OCI-LY7 (cell line): ENCODE results near the gene SMARCA2. TPM values are rescaled to one million over a fixed set of nuclear protein-coding genes. Genes with fewer than 3 reads are reported as not detected.

Experiments used
- BruUV-seq: library from RNA; stranded (reverse); fragments of 400-500 nt; replicated peaks from 2 replicates; lab custom pipeline; 2021; lab: Mats Ljungman, UMichigan
- CTCF ChIA-PET: fragments of 300-600 bp; sonication (Branson Sonifier 250); formaldehyde crosslinking; loops from one replicate; lab custom pipeline; 2022; ENCODE audit warnings: antibody characterized with exemption; ENCODE audit not compliant: unreplicated experiment; lab: Charles Lee
- POLR2A ChIA-PET: fragments of 300-600 bp; sonication (Branson Sonifier 250); formaldehyde crosslinking; loops from one replicate; lab custom pipeline; 2022; ENCODE audit warnings: antibody characterized with exemption; lab: Charles Lee
- DNase-seq: peaks from one replicate; pipeline ENCODE4 v3.0.0-alpha.2; 2015; ENCODE audit warnings: low spot score
- H2AFZ ChIP-seq: fragments of 200-600 bp; sonication (generic), shearing (Covaris generic); 2 replicates; pipeline ENCODE4 v1.6.1; 2014; ENCODE audit warnings: mild to moderate bottlenecking, antibody characterized with exemption, low read length, moderate library complexity
- H3K27ac ChIP-seq: fragments of 200-600 bp; sonication (generic); 2 replicates; pipeline ENCODE4 v1.5.1; 2014; ENCODE audit warnings: mixed run types, low read depth, mild to moderate bottlenecking, moderate library complexity, low read length, inconsistent platforms; ENCODE audit not compliant: poor library complexity, severe bottlenecking
- H3K36me3 ChIP-seq: fragments of 200-600 bp; sonication (generic); 2 replicates; pipeline ENCODE4 v1.6.1; 2014; ENCODE audit warnings: mild to moderate bottlenecking, antibody characterized with exemption, low read length, moderate library complexity, mixed read lengths; ENCODE audit not compliant: insufficient read depth
- H3K4me1 ChIP-seq: fragments of 200-600 bp; sonication (generic); 2 replicates; pipeline ENCODE4 v1.5.1; 2014; ENCODE audit warnings: mild to moderate bottlenecking, low read length; ENCODE audit not compliant: insufficient read depth, poor library complexity, severe bottlenecking
- H3K4me2 ChIP-seq: fragments of 200-600 bp; sonication (generic); 2 replicates; pipeline ENCODE4 v1.6.1; 2014; ENCODE audit warnings: mild to moderate bottlenecking, low read length
- H3K4me3 ChIP-seq: fragments of 200-600 bp; sonication (generic); 2 replicates; pipeline ENCODE4 v1.5.1; 2014; ENCODE audit warnings: mild to moderate bottlenecking, low read depth, low read length; ENCODE audit not compliant: poor library complexity, severe bottlenecking
- H3K79me2 ChIP-seq: fragments of 200-600 bp; sonication (generic); 2 replicates; pipeline ENCODE4 v1.6.1; 2016; ENCODE audit warnings: low read depth, mild to moderate bottlenecking, low read length, moderate library complexity, mixed read lengths; ENCODE audit not compliant: insufficient read depth
- H3K9me2 ChIP-seq: fragments of 200-600 bp; sonication (generic); 2 replicates; pipeline ENCODE4 v1.6.1; 2016; ENCODE audit warnings: mild to moderate bottlenecking, low read length, mixed read lengths; ENCODE audit not compliant: insufficient read depth
- H3K9me3 ChIP-seq: fragments of 200-600 bp; sonication (generic); 2 replicates; pipeline ENCODE4 v1.6.1; 2014; ENCODE audit warnings: mild to moderate bottlenecking, mixed run types, low read length, mixed read lengths
- H4K20me1 ChIP-seq: fragments of 200-600 bp; sonication (generic); 2 replicates; pipeline ENCODE4 v1.6.1; 2014; ENCODE audit warnings: mild to moderate bottlenecking, antibody characterized with exemption, low read length, moderate library complexity, mixed read lengths; ENCODE audit not compliant: insufficient read depth
- EZH2phosphoT487 ChIP-seq: fragments of 200-600 bp; sonication (generic); IDR thresholded peaks from 2 replicates; pipeline ENCODE4 v1.6.1; 2018; ENCODE audit warnings: low read depth, borderline replicate concordance, mild to moderate bottlenecking, mixed run types, antibody characterized with exemption, low read length, moderate library complexity, mixed read lengths
- intact Hi-C: fragments of 100-400 bp; cut with micrococcal nuclease; formaldehyde crosslinking; loops from one replicate; pipeline ENCODE4 v1.10.0; 2022; ENCODE audit not compliant: unreplicated experiment
- total RNA-seq, 2 experiments: library from RNA; depleted of rRNA in 1 of 2; stranded (reverse); fragments of >200 nt in 1 of 2; shearing (Covaris generic) in 1 of 2; gene quantifications; 2 replicates each; pipeline ENCODE4 v1.2.3, GENCODE V29; 2014 to 2022
- TF ChIP-seq, protein P1 (sequence below): fragments of 200-600 bp; sonication (generic); conservative IDR thresholded peaks from 2 replicates; pipeline ENCODE4 v1.5.1; 2014; ENCODE audit warnings: mild to moderate bottlenecking, antibody characterized with exemption, low read length, moderate library complexity, mixed read lengths

The SMARCA2 gene
- total RNA-seq, 2 experiments from 2014 or later: 54.8 to 80.6 TPM

DNA sequence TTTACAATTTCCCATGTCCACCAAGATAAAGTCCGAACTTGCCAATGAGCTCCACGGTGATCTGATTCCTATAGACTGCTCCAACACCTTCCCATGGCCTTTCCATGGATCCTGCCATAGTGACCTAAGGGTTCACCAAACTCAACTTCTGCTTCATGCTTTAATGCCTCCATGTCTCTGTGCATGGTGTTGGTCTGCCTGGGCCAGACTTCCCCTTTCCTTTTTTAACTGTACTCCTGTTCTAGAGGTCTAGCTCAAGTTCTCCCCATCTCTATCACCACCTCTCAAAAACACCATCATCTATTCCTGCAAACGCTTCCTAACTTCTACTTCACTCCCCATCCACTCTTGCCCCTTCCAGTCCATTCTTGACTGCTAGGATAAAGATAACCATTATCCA, 14.8 kb upstream of the SMARCA2 start:
- no peak for DNase-seq
- intact Hi-C loops: no loop called here
- H3K9me3 ChIP-seq: no peaks in the 10 kb centered on the region
- no peaks in the 10 kb centered on the region for H3K79me2 ChIP-seq
- no peak overlapping the region for H3K4me3 ChIP-seq
- no peak overlapping the region for H3K27ac ChIP-seq
- ChIA-PET CTCF (no interaction called here), POLR2A (no interaction called here)
- H4K20me1 ChIP-seq: no peaks in the 10 kb centered on the region
- no peaks in the 10 kb centered on the region for H3K9me2 ChIP-seq
- no TSS peak for BruUV-seq
- no peak overlapping the region for H3K4me2 ChIP-seq
- H3K4me1 ChIP-seq: no peaks in the 10 kb centered on the region
- no peaks in the 10 kb centered on the region for H3K36me3 ChIP-seq
- TF ChIP-seq, protein P1, sequence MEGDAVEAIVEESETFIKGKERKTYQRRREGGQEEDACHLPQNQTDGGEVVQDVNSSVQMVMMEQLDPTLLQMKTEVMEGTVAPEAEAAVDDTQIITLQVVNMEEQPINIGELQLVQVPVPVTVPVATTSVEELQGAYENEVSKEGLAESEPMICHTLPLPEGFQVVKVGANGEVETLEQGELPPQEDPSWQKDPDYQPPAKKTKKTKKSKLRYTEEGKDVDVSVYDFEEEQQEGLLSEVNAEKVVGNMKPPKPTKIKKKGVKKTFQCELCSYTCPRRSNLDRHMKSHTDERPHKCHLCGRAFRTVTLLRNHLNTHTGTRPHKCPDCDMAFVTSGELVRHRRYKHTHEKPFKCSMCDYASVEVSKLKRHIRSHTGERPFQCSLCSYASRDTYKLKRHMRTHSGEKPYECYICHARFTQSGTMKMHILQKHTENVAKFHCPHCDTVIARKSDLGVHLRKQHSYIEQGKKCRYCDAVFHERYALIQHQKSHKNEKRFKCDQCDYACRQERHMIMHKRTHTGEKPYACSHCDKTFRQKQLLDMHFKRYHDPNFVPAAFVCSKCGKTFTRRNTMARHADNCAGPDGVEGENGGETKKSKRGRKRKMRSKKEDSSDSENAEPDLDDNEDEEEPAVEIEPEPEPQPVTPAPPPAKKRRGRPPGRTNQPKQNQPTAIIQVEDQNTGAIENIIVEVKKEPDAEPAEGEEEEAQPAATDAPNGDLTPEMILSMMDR: no peak
- TF ChIP-seq EZH2phosphoT487: no peak
- no peak overlapping the region for H2AFZ ChIP-seq

DNA sequence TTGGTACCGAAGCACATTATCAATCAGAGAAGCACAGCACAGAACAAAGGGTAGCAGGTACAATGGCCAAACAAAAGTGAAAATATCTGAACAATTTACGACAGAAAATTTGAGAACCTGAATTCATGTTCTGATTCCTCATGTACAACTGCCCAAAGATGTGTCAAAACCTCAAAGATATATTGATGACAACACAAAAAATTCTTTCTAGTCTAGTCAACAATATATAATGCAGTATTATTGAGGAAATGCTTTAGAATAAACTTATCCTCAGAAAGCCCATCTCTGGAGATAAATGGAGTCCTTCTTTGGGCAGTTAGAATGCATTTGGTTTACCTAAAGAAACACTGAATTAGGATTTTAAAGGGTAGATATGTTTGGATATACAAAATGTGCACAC, 6.8 kb upstream of the SMARCA2 start:
- H3K9me3 ChIP-seq: no peaks in the 10 kb centered on the region
- H3K4me3 ChIP-seq: no peak overlapping the region
- no peak for DNase-seq
- H3K4me2 ChIP-seq: no peak overlapping the region
- H3K36me3 ChIP-seq: no peaks in the 10 kb centered on the region
- H3K79me2 ChIP-seq: no peaks in the 10 kb centered on the region
- no peaks in the 10 kb centered on the region for H3K4me1 ChIP-seq
- H3K9me2 ChIP-seq: no peaks in the 10 kb centered on the region
- H2AFZ ChIP-seq: no peak overlapping the region
- no peak overlapping the region for H3K27ac ChIP-seq
- H4K20me1 ChIP-seq: no peaks in the 10 kb centered on the region
- intact Hi-C loops: no loop called here
- BruUV-seq: no TSS peak
- no peak for TF ChIP-seq EZH2phosphoT487
- TF ChIP-seq, protein P1: no peak
- ChIA-PET CTCF (no interaction called here), POLR2A (interaction anchor here (0.6 to 1.1 kb wide), 3 partner anchors 13 to 90 kb away, joined by 3 to 10 read pairs (median 3); no protein-coding TSS in a partner anchor)

DNA sequence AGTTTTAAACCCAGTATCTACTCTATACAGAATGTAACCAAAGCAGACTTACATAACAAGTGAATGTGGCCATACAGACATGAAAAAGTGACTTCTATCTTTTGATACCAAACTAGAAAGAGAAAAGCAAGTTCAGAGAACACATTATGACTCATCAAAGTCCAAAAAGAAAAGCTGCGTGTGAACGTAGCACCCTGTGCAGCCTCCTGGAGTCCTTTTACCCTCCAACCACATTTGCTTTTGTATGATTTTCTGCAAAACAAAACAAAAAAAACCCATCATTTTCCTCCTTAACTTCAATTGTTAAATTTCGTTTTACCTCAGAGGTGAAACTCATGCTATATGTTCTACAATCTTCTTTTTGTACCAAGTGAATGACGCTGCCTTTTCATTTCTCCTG, 2.8 kb upstream of the SMARCA2 start:
- no peaks in the 10 kb centered on the region for H3K36me3 ChIP-seq
- H3K79me2 ChIP-seq: no peaks in the 10 kb centered on the region
- H3K4me2 ChIP-seq: no peak overlapping the region
- H3K9me3 ChIP-seq: no peaks in the 10 kb centered on the region
- no peak for TF ChIP-seq EZH2phosphoT487
- TF ChIP-seq, protein P1: no peak
- H3K27ac ChIP-seq: no peak overlapping the region
- H3K4me1 ChIP-seq: peaks cover 5% of the 10 kb centered on the region
- no peak overlapping the region for H3K4me3 ChIP-seq
- POLR2A ChIA-PET: interaction anchor here (0.6 kb wide), 1 partner anchor 143 kb away, joined by 3 read pairs; no protein-coding TSS in a partner anchor
- H2AFZ ChIP-seq: no peak overlapping the region
- DNase-seq: no peak
- intact Hi-C loops: no loop called here
- BruUV-seq: no TSS peak
- CTCF ChIA-PET: no interaction called here
- no peaks in the 10 kb centered on the region for H4K20me1 ChIP-seq
- no peaks in the 10 kb centered on the region for H3K9me2 ChIP-seq
